HG03097 (cell line): ENCODE measurements around the gene RFXAP.
A peak's percentile ranks its signal among the peaks of the same experiment; 100 is the strongest.

ENCODE experiments used
- ATAC-seq: cut with Tn5 transposase; IDR thresholded peaks from one replicate; pipeline ENCODE4 v1.9.1; 2021; ENCODE audit not compliant: unreplicated experiment, low FRiP score

The RFXAP gene

DNA sequence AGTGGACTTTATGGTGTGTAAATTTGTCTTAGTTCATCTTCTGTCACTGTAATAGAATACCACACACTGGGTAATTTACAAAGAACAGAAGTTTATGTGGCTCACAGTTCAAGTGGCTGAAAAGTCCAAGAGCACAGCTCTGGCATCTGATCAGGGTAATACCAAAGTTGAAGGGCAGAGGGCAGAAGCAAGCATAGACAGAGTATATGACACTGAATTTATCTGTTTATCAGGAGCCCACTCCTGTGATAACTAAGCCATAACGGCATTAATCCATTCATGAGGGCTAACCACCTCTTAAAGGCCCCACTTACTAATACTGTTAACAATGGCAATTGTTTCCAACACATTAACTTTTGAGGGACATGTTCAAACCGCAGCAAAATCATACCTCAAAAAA is 4.0 kb upstream of the RFXAP start:
- ATAC-seq: no peak

GRCh38 chr13:36817996-36818803 is 822 bp upstream of the RFXAP start:
- no peak for ATAC-seq

GRCh38 chr13:36819739-36820090 is 693 bp downstream of the RFXAP start:
- ATAC-seq: peak; percentile 14

GRCh38 chr13:36820222-36820621 is 1.2 kb downstream of the RFXAP start:
- ATAC-seq: peak; percentile 29

DNA sequence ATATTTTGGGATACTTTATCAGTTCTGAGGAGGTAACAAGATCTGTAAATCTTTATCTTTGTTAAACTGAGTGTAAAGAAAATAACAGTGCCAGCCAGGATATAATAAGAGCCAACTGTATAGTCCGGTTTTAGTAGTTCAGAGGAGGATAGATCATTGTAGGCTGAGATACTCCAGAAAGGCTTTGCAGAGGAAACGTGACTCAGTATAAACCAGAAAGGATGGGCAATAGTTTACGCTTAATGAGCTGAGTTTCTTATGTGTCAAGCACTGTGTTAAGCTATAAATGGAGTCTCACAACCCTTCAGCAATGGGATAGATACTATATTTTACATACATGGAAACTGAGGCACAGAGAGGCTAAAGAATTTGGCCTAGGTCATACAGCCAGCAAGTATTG is 3.8 kb downstream of the RFXAP start:
- ATAC-seq: no peak

- no peak for ATAC-seq
Measured at GRCh38 chr13:36829753-36830152, 10.7 kb downstream of the RFXAP start.

DNA sequence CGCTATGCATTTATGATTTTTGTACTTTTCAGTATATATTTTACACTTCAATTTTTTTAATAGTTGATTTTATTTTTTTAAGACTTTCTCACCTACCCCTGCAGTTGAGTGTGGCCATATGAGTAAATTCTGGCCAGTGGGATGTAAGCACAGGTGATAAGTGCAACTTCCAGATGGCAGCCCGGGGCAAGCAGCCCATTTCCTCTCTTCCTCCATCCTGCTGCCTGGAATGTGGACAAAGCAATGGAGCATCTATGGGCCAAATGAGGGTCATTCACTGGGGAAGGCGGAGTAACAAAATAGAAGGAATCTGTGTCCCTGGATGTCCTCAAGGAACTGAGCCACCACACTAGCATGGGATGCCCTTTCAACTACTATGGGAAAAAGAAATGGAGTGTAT is 12.3 kb downstream of the RFXAP start:
- ATAC-seq: no peak

GRCh38 chr13:36834299-36834698 is 15.3 kb downstream of the RFXAP start:
- no peak for ATAC-seq

GRCh38 chr13:36837354-36838092 is 18.5 kb downstream of the RFXAP start:
- ATAC-seq: no peak

- no peak for ATAC-seq
Measured at GRCh38 chr13:36839281-36839680, 20.3 kb downstream of the RFXAP start.

DNA sequence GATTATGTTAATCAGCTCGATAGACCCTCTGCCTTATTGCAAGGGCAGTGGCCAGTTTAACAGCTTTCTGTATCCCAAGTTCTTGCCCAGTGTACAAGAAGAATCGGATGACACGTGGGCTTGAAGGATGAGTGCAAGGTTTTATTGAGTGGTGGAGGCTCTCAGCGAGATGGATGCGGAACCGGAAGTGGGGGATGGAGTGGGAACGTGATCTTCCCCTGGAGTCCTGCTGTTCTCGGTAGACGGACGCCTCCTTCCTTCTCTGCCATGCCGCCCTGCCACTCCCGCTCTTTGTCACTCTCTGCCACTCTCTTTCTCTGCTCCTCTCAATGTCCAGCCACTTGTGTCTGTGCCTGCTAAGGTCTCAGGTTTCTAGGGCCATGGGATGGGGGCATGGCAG is 21.0 kb downstream of the RFXAP start:
- ATAC-seq: no peak

GRCh38 chr13:36840718-36841250 is 21.8 kb downstream of the RFXAP start:
- no peak for ATAC-seq

DNA sequence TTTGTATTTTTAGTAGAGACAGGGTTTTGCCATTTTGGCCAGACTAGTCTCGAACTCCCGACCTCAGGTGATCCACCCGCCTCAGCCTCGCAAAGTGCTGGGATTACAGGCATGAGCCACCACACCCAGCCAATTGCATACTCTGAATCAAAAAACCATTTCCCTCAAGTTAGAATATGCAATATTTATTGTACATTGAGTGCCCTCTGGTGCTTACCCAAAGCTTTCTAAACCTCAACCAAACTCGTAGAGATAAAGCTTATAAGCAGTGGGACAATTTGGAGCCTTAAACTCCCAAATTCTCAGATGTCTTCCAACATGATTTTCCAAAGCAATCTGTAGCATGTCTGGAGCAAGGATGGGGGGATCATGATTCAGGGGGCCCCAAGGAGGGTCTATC is 22.4 kb downstream of the RFXAP start:
- ATAC-seq: no peak

DNA sequence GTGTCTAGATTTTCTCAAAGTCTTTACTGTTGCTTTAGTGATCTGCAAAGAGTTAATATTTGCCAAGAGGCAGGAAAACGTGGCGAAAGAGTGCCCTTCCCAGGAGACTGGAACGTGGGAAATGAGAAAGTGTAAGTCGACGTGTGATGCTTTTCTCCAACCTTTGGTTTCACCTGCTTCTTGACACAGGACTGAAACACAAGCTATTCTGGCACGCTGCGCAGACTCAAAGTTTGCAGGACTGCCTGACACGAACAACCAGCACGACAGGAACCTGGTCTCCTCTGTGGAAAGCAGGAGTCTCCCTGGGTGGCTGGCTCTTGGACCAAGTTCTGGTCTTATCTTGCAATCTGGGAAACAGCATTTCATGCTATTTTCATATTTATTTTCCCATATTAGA is 28.6 kb downstream of the RFXAP start:
- ATAC-seq: no peak

DNA sequence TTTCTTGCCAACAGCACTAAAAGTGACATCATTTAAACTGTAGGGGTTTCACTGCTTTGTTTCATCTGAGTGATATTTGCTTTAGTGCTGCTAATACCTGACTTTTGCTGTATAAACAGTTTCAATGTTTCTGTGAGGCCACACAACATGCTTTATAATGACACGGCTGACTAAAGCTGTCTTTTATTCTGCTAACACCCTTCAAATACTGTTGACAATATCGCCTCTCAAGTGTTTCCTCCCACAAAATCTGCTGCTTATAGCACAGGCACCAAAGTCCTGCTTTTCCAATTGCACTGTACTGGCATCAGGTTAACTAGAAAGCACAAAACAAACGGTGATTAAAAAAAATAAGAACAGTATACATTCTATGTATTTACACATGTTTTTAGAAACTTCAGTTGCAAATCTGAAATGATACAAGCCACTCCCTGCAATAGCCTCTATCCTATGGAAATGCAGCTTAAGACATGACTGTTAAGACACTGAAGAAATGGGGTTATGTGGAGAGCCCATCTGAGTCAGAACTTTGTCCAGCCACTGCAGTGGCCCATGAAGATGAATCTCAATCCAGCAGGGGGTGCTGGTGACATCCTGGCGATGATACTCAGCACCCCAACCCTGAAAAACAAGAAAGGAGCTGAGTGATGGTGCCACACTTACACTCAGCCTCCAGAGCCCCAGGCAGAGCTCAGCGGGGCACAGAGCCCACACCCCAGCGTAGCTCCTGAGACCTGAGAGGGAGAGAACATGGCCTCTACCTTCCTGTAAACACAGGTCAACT is 29.4 kb downstream of the RFXAP start:
- no peak for ATAC-seq

DNA sequence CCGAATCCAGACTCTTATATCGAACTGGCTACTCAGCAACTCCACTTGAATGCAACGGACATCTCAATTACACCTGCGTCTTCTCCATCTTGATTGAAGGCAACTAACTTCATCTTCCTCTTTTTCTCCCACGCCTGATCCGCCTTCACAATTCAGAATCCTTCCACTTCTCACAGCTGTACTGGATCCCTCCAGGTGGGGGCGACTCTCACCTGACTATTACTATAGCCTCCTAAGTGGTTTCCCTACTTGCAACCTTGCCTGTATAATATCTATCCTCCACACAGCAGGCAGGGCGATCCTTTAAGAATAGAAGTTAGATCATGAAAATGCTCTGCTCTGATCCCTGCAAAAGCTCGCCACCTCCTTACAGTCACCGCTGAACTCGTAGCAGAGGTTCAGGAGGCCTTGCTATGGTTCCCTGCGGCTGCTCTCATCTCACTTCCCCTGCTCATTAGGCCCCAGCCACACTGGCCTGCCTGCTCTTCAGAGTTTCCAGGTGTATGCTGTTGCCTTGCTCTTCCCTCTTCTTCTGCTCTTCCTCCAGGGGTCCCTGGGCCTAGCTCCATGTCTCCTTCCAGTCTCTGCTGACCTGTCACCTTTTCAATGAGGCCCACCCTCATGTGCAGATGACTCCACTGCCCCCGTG is 31.9 kb downstream of the RFXAP start:
- no peak for ATAC-seq

- no peak for ATAC-seq
Measured at GRCh38 chr13:36857253-36857652, 38.2 kb downstream of the RFXAP start.

DNA sequence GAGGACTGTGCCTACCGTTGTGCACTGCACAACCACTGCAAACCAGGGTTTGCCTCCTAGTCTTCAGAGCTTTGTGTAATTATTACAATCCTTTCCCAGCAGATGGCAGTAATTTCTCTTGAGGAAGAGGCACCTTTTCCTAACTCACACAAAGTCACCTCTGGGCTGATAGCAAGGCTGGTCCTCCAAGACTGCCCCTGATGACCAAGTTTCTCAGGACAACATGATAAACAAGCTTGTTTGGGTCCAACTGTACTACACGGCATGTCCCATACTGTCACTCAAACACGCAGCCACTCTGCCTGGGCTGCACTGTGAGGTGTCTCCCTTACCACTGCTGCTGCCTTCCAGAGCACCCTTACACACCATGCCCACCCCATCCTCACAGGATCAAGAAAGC is 39.3 kb downstream of the RFXAP start:
- no peak for ATAC-seq

DNA sequence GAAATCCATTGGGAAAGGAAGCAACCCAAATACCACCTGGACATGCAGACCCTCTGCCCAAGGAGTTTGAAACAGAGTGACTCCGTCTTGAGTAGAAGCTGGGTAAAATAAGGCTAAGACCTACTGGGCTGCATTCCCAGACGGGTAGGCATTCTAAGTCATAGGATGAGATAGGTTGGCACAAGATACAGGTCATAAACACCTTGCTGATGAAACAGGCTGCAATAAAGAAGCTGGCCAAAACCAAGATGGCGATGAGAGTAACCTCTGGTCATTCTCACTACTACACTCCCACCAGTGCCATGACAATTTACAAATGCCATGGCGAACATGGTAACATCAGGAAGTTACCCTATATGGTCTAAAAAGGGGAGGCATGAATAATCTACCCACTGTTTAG is 40.2 kb downstream of the RFXAP start:
- no peak for ATAC-seq

DNA sequence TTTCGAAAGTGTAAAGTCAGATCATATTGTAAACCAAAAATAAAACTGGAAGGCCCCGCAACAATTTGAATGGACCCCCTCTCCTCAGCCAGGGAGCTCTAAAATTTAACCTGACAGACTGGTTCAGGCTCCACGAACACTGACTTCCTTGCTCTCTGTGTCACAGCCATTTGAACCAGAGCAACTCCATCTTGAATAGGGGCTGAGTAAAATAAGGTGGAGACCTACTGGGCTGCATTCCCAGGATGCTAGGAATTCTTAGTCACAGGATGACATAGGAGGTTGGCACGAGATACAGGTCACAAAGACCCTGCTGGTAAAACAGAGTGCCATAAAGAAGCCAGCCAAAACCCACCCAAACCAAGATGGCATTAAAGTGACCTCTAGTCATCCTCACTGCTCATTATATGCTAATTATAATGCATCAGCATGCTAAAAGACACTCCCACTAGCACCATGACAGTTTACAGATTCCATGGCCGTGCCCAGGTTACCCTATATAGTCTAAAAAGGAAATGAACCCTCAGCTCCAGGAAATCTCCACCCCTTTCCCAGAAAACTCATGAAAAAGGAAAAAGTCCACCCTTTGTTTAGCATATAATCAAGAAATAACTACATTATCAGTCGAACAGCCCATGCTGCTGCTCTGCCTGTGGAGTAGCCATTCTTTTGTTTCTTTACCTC is 43.1 kb downstream of the RFXAP start:
- no peak for ATAC-seq
